ENCODE data around the gene MPP7.

The MPP7 gene

DNA sequence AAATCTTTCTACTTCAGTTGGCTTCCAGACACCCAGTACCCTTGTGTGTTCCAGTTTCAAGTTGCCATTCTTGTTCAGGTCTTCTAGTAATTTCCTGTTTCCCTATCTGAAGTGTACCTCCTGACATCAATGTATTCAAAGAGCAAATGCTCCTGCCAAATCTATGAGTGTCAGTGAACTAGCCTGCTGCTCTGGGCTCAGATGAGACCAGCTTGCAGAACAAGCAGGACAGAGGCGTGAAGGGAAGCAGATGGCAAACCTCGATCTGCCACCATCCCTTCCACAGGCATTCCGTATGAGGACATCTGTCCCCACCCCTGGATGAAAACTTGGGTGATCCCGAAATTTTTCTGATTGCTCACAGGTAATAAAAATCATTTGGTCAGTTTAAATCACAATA lies 4.4 kb upstream of the MPP7 start:
- no peak for DNase-seq (ENCODE audit: low read depth, low spot score)

GRCh38 chr10:28305553-28305952 lies 2.7 kb upstream of the MPP7 start:
- no peak for DNase-seq (ENCODE audit: low read depth, low spot score)

GRCh38 chr10:28304032-28304571 lies 1.2 kb upstream of the MPP7 start:
- DNase-seq (ENCODE audit: low read depth, low spot score), result no peak

DNA sequence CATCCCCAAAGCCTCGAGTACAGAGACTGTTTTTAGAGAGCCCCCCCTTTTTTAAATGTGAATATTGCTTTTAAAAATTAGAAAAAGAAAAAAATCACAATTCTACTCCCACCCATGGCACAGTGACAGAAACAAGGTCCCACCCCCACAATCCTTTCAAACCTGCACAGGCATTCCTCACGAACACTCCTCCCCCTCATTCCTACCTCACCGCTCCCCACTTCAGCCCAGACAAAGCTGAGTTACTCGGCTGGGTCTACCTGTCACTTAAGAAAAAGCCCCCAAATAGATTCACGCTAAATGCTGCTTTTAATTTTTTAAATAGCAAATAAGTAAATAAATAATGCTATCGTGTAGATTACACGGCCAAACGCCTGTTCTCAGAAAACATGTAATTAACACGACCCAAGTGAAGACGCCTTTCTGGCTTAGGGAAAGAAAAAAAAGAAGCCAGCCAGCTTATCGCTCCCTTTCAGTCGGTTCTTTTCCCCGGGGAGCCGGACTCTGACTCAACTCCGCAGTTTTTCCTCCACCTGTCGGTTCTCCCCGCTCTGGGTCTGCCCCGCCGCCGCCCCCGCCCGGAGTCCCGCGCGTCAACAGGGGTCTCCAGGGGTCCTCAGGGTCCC lies 739 bp downstream of the MPP7 start:
- DNase-seq (ENCODE audit: low read depth, low spot score), result no peak

DNA sequence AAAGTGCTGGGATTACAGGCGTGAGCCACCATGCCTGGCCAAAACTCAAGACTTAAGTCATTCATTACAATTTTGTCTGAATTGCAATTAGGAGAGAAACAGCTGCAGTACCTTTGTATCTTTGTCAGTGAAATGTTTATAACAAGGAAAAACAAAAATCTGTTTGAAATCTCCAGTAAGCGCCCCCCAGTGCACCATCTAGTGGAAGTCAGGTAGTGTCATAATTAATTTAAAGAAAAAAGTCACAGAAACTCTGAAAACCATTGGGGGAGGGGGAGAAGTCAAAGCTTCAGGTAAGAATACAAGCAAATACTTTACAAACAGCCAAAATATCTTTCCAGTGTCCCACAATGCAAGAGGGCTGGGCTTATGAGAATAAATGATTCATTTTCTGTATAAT lies 2.8 kb downstream of the MPP7 start:
- DNase-seq (ENCODE audit: low read depth, low spot score), result no peak

- DNase-seq (ENCODE audit: low read depth, low spot score), result no peak
Observed at GRCh38 chr10:28298951-28299350, 3.9 kb downstream of the MPP7 start.

DNA sequence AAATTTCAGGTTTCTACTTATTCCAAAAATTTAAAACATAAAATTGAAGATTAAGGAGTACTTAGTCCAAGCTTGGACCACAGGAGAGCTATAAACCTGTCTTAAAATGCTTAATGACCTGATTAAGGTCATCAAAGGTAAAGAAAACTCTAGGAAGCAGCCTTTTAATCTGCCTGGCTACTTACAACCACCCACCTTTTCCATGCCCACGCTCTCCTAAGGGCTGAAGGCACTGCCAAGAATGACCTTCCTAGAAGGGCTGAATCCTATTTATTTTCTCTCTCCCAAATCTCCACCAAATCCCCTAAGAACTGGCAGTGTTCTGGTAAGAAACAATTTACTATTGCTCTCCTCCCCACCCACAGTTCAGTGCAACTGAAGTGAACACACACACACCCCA lies 6.8 kb downstream of the MPP7 start:
- DNase-seq (ENCODE audit: low read depth, low spot score), result no peak

DNA sequence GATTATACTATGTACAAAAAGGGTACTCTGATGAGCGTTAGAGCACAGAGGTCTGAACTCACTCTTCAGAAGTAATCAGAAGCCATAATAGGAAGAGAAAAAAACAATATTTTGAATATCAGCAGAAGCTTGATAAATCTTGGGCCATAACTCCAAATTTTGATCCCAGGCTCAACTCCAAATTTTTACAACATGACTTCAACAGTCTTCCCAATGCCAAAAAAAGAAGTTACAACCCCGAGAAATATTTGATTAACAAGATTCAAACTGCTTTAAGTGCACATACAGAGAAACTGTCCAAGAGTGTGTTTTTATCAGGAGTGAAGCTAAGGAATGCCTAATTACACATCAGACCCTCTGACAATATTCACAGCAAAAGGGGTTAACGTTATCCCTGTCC lies 7.5 kb downstream of the MPP7 start:
- DNase-seq (ENCODE audit: low read depth, low spot score), result no peak

- no peak for DNase-seq (ENCODE audit: low read depth, low spot score)
Observed at GRCh38 chr10:28294809-28295208, 8.1 kb downstream of the MPP7 start.

GRCh38 chr10:28294169-28294532 lies 8.7 kb downstream of the MPP7 start:
- no peak for DNase-seq (ENCODE audit: low read depth, low spot score)

DNA sequence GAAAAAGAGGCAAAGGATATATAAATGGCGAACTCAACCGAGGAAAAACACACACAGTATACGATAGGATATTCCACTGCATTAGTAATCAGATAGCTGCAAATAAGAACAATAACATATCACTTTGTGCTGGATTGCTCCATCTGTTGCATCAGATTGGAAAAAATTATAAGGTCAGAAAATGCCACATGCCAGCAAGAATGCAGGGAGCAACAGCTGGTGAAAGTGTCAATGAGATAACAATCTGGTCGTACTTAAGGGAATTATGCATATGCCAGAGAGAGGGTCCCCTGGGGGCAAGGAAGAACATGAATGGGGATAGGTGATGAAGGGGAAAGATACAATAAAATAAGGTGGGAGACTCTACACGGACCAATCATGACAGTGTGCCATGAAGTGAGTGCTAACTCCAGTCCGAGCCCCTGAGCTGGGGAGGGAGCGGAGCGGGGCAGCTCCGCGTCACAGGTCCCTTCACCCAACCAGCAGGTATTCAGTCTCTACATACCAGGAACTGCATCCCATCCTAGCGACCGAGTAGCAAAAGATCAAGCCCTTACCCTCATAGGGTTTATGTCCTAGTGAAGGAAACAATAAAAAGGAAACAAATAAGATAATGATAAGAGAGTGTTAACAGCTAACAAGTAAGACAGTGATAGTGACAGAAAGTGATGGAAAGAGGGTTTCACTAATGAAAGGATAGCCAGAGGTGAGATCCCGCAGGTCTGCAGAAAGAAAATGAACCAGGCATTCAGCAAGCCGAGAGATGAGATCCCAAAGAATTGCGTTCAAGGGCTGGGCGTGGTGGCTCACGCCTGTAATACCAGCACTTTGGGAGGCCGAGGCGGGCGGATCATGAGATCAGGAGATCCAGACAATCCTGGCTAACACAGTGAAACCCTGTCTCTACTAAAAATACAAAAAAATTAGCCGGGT lies 9.4 kb downstream of the MPP7 start:
- no peak for DNase-seq (ENCODE audit: low read depth, low spot score)

- DNase-seq (ENCODE audit: low read depth, low spot score), result no peak
Observed at GRCh38 chr10:28291881-28292297, 11.0 kb downstream of the MPP7 start.

GRCh38 chr10:28285816-28286215 lies 17.0 kb downstream of the MPP7 start:
- no peak for DNase-seq (ENCODE audit: low read depth, low spot score)

DNA sequence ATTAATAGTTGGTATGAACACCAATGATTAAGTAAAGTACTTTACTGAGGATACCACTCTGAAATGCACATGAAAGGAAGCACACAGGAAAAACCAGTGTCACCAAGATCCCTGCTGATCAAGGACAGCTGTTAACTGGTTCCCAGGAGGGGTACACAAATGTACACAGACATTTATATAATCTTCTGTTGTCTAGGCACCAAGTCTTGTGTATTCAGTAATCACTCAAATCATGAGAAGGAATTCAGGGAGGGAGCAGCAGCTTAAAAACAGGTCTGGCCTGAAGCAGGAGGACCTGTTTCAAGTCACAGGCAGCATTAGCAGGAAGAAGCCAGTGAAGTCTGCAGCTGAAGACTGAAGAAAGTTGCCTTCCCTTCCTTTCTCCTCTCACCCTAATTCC lies 18.7 kb downstream of the MPP7 start:
- DNase-seq (ENCODE audit: low read depth, low spot score), result no peak

- DNase-seq (ENCODE audit: low read depth, low spot score), result no peak
Observed at GRCh38 chr10:28283251-28283650, 19.6 kb downstream of the MPP7 start.

DNA sequence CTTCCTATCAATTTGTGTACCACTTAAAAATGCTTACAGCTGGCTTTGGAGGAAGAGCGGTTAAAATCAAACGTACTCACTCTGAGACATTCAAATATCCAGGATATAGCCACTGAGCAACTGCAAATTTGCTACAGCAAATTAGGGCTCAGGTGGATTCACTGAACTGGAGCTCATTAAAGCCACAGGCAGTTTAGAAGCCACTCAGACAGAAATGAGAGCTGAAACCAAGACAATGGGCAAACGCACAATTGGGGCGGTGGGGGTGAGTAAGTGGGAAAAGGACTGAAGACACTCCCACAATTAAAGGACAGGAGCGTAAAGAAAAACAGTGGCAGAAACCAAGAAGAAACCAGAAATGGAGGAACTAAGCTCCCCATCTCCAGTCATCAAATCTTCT lies 20.5 kb downstream of the MPP7 start:
- DNase-seq (ENCODE audit: low read depth, low spot score), result no peak

GRCh38 chr10:28281726-28282315 lies 21.0 kb downstream of the MPP7 start:
- DNase-seq (ENCODE audit: low read depth, low spot score), result no peak

GRCh38 chr10:28280652-28281051 lies 22.2 kb downstream of the MPP7 start:
- DNase-seq (ENCODE audit: low read depth, low spot score), result no peak

- no peak for DNase-seq (ENCODE audit: low read depth, low spot score)
Observed at GRCh38 chr10:28279878-28280277, 23.0 kb downstream of the MPP7 start.

DNA sequence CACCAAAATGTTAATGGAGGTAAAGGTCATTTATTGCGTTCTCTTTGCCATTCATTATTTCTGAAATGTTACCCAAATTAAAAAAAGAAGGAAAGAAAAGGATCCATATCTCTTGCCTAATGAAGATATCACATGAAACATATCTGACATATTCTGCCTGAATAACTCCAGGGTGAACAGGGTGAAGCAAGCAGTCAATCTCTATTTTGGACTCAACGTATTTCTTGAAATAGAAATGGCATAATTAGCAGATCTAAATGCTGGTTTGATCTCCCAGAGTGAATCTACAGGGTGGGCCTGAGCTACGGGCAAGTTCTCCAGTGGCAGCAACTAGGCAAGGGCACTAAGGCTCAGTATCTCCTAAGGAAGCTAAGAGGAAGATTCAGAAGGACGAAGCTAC lies 24.0 kb downstream of the MPP7 start:
- no peak for DNase-seq (ENCODE audit: low read depth, low spot score)

- no peak for DNase-seq (ENCODE audit: low read depth, low spot score)
Observed at GRCh38 chr10:28276384-28276783, 26.5 kb downstream of the MPP7 start.

GRCh38 chr10:28274475-28274874 lies 28.4 kb downstream of the MPP7 start:
- no peak for DNase-seq (ENCODE audit: low read depth, low spot score)

- no peak for DNase-seq (ENCODE audit: low read depth, low spot score)
Observed at GRCh38 chr10:28273343-28273742, 29.5 kb downstream of the MPP7 start.
